NCI-H128 (cell line): Measurements from ENCODE around the gene DDC.
A peak's percentile ranks its signal among the peaks of the same experiment; 100 is the strongest.

Experiments
- DNase-seq: peaks from one replicate; lab custom pipeline; 2025; ENCODE audit not compliant: unreplicated experiment; lab: John Stamatoyannopoulos, UW

Gene DDC

DNA sequence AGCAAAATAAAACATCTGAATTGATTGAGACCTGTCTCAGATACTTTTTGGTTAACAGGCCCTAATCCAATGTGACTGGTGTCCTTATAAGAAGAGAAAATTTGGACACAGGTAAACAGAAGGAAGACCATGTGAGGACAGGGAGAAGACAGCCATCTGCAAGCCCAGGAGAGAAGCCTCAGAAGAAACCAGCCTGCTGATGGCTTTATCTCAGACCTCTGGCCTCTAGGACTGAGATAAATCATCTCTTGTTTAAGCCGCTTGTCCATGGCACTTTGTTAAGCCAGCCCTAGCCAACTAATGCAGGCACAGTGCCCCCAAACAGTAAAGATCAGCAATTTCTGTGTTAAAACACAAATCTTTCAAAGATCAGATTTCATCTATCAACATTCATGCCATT lies 73.3 kb downstream of the DDC start:
- DNase-seq, result no peak

DNA sequence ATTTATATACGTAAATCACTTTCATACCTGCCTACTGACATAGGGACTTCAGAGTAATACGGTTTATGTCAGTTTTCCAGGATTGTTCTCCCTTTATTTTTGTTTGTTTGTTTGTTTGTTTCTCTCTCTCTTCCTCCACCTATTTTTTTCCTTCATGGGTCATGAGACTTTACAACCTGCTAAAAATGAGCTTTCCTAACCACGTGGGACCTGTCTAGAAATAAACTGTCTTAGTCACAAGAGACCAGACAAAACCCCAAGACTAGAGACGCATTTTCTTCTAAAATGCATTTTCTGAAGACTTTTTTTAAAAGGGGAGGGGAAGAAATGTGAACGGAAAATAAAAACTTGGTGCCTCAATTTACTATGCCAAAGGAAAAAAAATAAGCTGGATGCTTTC lies 74.0 kb downstream of the DDC start:
- DNase-seq, result no peak

DNA sequence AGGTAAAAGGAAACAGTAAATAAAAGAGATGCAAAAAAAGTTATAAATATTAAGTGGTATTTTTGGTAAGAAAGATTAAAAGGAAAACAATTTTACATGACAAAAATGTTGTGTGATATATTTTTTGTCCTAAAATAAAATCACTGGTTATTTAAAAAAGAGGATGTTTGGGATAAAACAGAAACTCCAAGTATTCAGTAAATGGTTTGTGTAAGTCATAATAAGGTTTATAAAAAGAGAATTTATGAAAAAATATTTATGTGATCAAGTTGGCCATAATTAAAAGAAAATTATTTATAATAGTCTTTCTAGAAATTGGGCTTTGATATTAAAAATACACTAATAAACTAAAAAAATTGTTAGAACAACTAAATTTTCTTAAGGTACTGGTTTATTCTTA lies 76.8 kb downstream of the DDC start:
- DNase-seq, result no peak

DNA sequence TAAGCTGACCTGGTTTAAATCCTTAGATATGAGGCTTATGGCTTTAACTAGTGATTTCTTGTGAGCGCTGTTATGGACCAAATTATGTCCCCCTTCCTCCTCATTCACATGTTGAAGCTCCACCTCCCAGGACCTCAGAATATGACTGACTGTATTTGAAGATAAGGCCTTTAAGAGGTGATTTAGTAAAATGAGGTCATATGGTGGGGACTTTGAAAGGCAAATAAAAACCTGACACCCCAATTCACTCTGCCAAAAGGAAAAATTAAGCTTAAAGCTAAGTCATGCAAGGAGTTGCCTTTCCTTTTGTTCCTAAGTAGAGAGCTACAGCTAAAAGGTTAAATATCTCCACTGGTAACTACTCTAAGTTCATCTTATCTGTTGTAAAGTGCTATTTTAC lies 78.7 kb downstream of the DDC start:
- DNase-seq, result no peak

DNA sequence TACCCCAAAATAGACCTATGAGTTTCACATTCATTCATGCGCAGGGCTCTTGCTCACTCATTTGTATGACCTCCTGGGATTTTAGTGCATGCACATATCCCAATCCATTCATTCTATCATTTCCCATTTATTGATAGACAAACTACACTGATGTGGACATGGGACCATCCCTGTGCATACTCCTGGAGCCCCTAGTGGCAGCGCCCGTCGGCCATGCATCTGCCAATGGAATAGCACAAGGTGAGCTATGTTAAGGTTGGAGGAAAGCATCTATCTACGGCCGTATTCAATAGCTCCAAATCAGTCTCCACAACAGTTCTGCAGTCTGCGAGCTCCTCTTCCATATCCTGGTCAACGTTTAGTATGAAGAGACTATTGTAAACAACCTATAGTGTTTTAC lies 83.3 kb downstream of the DDC start:
- no peak for DNase-seq

DNA sequence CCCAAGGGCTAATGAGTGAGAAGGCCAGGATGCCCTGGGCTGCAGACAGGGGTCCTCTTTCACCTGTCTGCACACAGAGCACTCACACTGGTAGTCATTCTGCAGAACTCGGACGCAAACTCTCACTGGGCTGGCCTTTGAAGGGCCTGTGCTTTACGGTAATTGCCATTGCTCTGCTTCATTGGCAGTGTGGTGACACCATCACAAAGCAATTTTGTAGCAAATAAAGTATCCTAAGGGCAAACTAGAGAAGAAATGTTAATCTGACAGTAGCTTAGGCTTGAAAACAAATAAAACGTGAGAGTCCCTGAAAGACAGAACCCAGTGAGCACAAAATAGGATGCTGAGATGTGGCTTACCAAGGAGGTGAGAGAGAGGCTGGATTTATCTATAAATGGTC lies 84.4 kb downstream of the DDC start:
- DNase-seq, result no peak

DNA sequence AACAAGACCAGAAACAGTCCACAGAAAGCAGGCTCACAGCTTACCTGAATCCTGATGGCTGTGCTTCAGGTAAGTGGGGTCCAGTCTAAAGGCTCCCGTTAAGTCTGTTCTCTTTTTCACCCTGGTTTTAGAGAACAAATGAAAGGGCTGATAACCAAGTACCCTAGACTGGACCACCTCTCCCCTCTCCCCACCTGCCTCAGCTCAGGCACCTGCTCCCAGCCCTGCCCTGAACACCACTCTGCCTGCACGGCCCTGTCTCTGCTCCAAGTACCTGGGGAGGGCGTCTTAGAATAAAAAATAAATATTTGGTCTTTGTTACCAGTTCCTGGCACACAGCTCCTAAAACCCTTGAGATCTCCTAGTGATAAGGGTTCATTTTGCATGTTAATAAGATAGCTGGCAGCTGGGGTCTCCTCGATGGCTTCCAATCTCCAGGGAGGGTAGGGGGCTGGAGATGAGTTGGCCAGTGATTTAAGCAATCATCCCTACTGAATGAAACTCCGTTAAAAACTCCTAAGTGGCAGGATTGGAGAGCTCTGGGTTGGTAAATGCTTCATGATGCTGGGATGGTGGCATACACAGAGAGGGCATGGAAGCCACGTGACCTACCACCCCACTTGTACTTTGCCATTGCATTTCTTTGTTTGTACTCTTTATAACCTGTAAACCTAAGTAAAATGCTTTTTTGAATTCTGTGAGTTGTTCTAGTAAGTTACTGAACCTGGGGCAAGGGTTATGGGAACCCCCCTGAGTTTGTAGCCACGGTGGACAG lies 85.3 kb downstream of the DDC start:
- no peak for DNase-seq

DNA sequence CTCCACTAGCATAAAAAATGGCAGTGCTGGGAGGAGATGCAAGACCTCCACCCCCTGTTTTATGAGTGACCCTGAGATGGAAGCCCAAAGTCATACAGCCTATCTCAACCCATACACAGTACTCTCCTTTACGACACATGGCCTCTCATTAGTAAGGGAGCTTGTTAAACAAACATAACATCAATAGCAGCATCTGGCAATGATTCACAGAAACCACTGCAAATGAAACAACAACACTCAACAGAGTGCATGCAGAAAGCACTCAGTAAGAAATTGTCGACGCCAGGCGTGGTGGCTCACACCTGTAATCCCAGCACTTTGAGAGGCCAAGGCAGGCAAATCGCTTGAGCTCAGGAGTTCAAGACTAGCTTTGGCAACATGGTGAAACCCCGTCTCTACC lies 87.6 kb downstream of the DDC start:
- no peak for DNase-seq

DNA sequence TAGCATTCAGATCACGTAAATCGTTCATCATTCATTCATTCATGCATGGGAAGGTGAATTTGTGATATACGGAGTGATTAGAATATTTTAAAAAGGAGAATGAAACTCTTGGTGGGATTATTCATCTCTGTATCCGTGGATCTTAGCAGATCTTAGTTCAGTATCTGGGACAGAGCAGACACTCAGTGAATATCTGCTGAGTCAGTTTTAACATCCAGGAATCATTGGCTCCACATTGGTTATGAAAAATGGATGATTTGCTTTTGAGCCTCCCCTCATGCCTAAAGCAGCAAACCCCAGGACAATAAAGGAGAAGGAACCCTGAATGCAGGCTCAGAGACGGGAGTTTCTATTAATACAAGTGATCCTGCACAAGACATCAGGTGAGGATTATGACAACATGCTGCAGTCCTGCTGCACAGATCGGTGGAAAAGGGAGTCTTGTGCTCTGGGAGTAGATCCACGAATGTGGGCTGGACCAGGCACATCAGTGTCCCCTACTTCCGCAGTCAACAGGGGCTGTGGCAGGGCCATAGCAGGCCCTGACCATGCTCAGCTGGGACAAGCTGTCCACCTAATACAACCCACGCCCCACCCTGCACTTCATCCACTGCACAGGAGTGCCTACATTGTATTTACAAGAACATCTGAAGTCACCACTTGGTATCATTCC lies 88.1 kb downstream of the DDC start:
- DNase-seq, result no peak

DNA sequence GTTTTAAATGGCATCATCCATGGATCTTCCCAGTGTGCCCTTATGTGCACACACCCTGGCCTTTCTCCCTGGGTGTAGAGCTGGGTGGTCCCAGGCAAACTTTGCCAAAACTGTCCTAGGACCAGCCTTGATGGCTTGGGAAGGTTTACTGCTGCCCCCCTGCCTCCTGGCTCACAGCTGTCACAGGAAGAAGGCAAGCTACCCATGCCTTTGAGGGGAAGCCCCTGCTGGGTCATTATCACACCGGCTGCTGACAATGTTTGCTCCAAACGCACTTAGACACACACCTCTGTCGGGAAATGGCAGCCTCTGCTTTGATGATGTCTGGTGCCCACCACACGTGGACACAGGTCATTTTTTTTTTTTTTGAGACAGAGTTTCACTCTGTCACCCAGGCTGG lies 89.9 kb downstream of the DDC start:
- DNase-seq, result no peak

DNA sequence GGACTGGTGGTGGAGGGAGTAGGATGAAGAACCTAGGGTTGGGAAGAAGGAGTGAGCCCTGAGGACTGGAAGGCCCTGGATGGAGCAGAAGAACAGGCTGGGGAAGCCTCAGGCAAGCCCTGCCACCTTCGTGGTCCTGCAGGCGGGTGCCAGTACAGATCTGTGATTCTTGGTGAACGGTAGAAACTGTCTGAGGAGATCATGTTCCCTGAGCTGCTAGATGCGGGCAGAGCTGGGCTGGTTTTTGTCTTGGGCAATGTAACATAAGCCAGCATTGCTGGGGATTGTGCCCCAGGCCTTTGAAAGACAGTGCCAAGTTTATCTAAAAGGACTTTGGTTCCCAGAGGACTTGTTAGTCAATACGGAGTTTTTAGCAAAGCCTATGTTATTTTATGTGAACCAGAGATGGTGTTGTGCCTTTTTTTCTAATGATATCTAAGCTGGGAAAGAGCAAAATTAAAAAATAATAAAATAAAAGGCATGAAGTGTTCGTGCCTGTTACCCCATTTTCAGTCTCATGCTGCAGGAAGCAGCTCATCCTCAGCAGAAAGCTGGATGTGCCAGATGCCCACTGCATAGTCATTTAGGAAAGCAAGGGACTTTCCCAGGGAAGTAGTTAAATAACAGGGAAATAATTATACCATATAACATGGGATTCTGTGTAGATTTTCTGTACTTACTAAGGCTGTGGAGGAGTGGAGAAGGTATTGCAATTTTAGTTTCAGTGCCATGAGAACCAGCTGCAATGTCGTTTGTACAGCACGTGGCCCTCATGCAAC lies 90.6 kb downstream of the DDC start:
- no peak for DNase-seq

DNA sequence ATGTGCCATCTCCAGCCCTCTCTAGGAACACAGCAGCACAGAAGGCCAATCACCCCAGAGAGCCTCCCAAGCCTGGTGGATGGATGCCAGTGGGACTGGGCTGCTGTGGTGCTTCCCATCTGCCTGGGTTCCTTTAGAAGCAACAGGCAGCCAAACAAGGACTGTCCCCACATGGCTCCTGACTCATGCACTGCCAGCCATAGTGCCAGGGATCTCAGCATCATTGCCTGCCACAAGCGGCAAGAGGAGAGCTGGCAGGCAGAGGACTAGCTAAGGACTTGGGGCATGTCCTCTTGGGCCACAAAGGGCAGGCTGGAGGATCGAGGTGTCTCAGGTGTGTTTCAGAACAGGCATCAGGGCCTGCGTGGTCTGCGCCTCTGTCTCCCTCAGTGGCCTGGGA lies 91.7 kb downstream of the DDC start:
- DNase-seq, result no peak

DNA sequence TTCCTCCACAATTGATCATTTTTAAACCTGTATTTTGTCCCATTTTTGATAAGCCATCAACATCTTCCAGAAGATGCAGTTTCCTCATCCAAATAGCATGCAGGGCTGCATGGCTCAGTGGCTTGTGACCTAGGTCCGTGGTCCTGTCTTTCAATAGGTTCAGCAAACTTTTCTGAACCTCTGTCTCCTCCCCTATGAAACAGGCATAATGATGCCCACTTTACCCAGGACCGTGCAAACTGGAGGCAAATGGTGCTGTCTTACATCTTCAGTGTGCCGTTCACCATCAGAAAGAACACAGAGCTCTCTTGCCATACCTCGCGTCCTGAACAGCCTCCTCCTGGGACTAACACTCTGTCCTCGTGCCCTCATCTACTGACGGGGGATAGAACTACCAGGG lies 92.8 kb downstream of the DDC start:
- DNase-seq, result no peak

DNA sequence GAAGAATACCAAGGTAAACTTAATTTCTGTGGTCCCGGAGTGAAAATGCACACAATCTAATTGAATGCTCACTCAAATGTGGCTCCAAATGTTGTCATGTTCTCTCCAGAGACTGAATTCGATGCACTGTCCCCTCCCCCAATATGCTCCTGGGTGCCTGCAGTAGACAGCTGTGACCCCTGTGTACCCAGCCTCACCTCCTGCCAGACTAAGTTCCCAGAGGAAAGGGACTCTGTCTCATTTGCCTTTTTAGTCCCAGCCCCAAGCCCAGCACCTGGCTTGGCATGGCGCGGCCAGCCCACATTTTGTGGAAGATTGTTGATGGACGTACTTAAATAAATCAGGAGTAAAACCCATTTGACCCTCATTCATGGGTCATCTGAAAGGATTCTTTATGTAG lies 93.2 kb downstream of the DDC start:
- DNase-seq, result no peak

DNA sequence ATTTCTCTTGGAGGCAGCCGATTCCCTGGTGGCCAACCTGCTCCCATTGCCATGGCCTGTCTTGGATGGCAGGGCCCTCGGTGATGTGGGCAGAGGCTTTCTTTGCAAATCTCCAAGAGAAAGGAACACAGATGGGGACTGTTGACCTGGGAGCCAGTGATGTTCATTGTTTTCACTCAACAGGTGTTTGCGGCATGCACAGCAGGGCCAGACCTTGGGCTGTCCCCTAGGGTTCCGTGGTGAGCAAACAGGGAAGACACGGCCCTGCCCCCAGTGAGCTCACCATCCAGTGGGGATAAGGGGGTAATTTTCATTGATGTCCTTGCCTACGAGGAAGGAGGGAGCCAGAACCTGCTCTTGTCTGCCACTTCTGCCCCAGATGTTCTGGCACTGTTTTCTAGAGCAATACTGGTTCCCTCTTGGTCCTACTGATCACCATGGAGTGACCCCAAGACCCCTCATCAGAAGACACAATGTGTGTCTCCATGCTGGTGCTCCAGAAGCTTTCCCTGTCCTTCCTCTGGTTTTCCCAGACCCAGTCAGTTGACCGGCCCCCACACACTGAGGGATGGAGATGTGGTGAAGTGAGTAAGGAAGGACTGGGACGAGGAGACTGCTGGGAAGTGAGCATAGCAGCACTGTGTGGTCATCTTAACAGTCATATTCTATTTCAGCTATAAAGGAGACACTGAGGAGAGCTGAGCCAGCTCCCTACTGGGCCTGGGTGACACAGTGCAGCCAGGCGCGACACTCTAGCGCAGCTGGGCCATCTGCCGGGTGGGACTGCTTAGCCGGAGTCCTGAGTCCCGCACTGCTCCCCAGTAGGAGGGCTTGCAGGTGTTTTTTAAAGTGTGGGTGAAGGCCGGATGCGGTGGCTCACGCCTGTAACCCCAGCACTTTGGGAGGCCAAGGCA lies 94.7 kb downstream of the DDC start:
- DNase-seq, result no peak

DNA sequence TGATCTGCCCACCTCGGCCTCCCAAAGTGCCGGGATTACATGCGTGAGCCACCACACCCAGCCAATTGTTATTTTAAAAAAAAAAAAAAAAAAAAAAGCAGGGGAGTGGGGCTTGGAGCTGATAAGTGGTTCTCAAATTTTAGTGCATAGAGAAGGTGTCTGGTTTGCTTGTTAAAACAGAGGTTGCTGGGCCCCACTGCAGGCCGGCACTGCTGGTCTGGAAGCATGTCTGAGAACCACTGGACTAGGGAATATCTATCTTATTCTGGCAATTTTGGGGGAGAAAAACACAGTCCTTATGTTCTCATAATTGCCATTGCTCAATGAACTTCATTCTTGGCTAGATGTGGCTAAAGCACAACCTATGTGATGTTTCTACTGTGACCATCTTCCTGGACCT lies 96.0 kb downstream of the DDC start:
- no peak for DNase-seq

DNA sequence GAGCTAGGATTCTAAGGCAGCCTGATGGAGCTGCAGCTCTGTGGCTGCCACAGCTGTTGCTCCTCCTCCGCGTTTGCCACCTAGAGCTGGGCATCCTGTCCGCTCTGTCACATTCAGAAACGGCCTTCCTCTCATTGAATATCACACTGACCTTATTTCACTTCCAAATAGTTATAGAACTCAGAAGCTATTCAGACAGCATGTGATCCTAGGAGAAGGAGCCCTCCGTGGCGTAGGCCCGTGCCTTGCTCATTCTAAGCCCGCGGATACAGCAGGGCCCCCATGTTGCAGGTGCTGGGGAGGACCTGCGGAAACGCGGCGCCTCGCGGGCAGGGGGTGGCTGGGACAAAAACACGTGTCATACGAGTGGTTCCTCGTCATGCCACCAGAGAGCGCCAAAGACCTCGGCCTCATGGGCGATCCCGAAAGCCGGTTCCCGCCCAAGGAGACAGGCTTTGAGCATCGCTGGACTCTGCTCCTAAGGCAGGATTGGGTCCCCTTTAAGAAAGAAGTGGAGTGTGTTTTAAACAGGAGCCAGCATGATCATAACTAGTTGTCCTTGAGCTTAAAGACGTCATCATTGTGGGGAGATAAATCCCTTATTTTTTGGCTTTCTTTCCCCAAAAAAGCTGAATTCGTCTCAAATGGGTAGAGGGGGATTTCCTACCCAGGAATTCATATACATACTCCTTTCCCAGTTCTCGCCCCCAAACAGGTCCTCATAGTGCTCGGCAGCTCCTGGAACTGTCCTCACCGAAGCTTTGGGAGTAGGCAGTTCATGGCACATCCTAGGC lies 97.2 kb downstream of the DDC start:
- peak; percentile 60 for DNase-seq

DNA sequence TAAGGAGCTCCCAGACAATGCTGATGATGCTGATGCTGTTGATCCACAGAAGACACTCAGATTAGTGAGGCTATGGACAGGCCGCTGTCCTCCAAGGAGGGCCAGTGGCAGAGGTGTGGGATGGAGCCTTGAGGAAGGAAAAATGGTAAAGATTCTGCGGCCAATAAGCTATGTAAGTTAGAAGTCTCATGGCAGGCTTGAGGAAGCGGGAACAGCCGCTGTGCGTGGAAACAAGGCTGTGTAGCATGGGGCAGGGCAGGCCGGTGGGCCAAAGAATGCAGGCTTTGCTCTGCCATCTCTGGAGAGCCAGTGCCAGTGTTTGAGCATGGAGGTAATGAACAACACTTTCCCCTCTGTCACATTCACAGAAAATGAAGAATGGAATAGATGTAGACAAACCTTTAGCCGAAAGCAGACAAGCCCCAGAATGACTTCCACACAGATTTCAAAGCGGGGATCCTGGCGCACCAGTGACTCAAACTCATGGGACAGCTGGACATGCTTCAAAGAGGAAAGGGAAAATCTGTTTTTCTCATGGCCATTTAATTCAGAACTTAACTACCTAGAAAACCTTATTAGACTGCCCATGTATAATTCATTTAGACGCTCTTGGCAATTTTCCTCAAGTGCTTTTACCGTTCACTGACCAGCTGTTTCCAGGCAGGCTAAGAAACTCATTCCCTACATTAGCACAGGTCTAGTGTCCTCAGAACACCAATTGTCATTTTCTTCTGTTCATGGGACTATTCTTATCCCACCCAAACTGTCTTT lies 98.2 kb downstream of the DDC start:
- no peak for DNase-seq

DNA sequence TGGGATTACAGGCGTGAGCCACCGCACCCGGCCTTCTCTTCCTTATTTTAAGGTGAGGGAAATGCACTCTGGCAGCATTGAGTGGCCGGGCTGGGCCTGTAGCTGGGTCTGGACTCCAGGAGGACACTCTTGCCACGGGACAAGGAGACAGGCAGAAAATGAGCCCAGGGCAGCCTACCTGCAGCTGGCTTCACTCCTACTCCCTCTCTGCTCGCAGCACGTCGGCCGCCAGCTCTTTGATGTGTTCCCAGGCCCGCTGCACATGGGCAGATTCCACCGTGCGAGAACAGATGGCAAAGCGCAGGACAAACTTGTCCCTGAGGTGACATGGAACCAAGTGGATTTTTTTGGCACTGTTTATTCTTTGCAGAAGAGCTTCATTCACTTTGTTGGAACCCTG lies 102.2 kb downstream of the DDC start:
- DNase-seq, result no peak

DNA sequence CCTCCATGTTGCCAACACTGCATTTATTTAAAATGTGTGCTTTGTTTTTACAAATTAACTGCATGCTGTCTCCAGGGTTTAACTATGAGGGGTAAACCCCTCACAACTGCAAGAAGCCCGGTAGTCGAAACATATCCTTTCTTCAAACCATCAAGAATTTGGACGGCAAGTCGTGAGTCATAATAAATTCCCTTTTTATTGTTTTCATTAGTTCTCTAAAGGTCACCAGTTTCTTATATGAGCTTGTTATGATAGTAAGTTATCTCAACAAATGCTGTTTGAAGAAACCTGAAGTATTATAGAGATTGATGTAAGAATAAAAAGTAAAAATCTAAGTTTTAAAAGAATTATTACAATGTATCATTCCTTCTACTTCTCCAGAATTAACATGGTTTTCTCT lies 102.8 kb downstream of the DDC start:
- no peak for DNase-seq
